ENCODE measurements around the gene AGBL1. TPM values are rescaled to one million over a fixed set of nuclear protein-coding genes. Genes with fewer than 3 reads are reported as not detected.

The AGBL1 gene
- polyA plus RNA-seq, 2 of the 4 experiments (the other 2 are of a cell fraction): not detected

DNA sequence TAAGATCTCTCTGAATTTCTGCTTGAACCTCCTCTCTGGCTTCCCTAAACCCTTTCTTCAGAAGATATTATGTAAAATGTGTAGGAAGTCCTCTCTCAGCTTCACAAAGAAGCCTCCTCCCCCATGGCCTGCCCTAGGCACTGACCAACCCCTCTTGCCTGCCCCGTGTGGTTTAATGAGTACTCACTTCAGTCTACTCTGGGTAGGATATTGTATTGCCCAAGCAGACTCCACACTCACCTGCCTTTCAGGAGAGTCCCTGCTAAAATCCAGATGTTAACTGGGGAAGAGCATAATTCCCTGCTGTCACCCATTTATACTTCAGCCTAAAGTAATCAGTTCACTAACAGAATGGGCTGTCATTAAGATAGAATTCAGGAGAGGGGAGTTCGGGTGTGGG lies 2.6 kb upstream of the AGBL1 start (continued):
- TF ChIP-seq, protein P1, sequence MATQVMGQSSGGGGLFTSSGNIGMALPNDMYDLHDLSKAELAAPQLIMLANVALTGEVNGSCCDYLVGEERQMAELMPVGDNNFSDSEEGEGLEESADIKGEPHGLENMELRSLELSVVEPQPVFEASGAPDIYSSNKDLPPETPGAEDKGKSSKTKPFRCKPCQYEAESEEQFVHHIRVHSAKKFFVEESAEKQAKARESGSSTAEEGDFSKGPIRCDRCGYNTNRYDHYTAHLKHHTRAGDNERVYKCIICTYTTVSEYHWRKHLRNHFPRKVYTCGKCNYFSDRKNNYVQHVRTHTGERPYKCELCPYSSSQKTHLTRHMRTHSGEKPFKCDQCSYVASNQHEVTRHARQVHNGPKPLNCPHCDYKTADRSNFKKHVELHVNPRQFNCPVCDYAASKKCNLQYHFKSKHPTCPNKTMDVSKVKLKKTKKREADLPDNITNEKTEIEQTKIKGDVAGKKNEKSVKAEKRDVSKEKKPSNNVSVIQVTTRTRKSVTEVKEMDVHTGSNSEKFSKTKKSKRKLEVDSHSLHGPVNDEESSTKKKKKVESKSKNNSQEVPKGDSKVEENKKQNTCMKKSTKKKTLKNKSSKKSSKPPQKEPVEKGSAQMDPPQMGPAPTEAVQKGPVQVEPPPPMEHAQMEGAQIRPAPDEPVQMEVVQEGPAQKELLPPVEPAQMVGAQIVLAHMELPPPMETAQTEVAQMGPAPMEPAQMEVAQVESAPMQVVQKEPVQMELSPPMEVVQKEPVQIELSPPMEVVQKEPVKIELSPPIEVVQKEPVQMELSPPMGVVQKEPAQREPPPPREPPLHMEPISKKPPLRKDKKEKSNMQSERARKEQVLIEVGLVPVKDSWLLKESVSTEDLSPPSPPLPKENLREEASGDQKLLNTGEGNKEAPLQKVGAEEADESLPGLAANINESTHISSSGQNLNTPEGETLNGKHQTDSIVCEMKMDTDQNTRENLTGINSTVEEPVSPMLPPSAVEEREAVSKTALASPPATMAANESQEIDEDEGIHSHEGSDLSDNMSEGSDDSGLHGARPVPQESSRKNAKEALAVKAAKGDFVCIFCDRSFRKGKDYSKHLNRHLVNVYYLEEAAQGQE (IDR thresholded peaks at IDR 0.05): no peak
- TF ChIP-seq NPAS2 (CRISPR knock-in tag; IDR thresholded peaks at IDR 0.05; ENCODE audit: borderline replicate concordance) (no peak), HOXB13 (CRISPR knock-in tag; IDR thresholded peaks at IDR 0.05; ENCODE audit: low read depth) (no peak)

DNA sequence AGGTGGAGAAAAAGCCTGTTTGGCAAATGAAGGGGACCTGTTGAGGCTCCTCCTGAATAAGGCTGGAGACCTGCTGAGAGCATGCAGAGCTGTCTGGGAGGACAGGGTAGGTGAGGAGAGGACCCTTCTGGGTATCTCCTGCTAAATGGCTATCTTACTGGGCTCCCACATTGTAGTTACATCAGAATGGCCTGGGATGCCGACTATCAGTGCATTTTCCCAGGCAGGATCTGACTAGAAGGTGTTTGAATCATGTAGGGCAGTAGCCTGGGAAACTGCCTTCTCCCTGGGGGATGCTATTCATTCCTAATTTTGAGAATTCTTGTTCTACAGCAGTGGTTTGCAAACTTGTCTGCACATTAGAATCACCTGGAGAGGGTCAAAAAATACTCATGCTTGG lies 631 bp downstream of the AGBL1 start:
- WGBS (ENCODE audit: missing lambda C conversion rate): 5% methylated on average over 1 of the region's 1 CpG
- Histone ChIP-seq H3K4me3 (no peak overlapping the region), H3K4me2 (no peak overlapping the region), H3K9me3 (no peaks in the 10 kb centered on the region), H3K27ac (no peak overlapping the region), H3K4me1 (no peaks in the 10 kb centered on the region)
- ChIA-PET POLR2A (no interaction called here), CTCF (interaction anchor here (0.8 kb wide), 1 partner anchor 215 kb away, joined by 3 read pairs; no protein-coding TSS in a partner anchor)
- FAIRE-seq (no peak), DNase-seq (ENCODE audit: low read depth in 1 of 2, low spot score in 1 of 2) (no peak), ATAC-seq (no peak)
- TF ChIP-seq, protein P2, sequence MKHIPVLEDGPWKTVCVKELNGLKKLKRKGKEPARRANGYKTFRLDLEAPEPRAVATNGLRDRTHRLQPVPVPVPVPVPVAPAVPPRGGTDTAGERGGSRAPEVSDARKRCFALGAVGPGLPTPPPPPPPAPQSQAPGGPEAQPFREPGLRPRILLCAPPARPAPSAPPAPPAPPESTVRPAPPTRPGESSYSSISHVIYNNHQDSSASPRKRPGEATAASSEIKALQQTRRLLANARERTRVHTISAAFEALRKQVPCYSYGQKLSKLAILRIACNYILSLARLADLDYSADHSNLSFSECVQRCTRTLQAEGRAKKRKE (CRISPR knock-in tag; IDR thresholded peaks at IDR 0.05; ENCODE audit: low read depth): no peak
- TF ChIP-seq RARB (CRISPR knock-in tag; IDR thresholded peaks at IDR 0.05) (no peak), RFX5 (IDR thresholded peaks at IDR 0.05) (no peak), ESRRA (IDR thresholded peaks at IDR 0.05; ENCODE audit: borderline replicate concordance, low read length) (no peak), TFCP2L1 (CRISPR knock-in tag; IDR thresholded peaks at IDR 0.05) (no peak), FOSB (CRISPR knock-in tag; IDR thresholded peaks at IDR 0.05) (no peak), NFE2L2 (conservative IDR thresholded peaks at IDR 0.05; ENCODE audit: low read length) (no peak), HOXB5 (CRISPR knock-in tag; IDR thresholded peaks at IDR 0.05) (no peak), CBX8 (IDR thresholded peaks at IDR 0.05) (no peak), CBX2 (IDR thresholded peaks at IDR 0.05; ENCODE audit: borderline replicate concordance, low read depth) (no peak), NPAS2 (CRISPR knock-in tag; IDR thresholded peaks at IDR 0.05; ENCODE audit: borderline replicate concordance) (no peak), TP53 (CRISPR knock-in tag; IDR thresholded peaks at IDR 0.05) (no peak), PHF8 (IDR thresholded peaks at IDR 0.05; ENCODE audit: borderline replicate concordance, low read depth) (no peak), HOXA7 (CRISPR knock-in tag; IDR thresholded peaks at IDR 0.05) (no peak), RAD21 (conservative IDR thresholded peaks at IDR 0.05 in 1 of 2, IDR thresholded peaks at IDR 0.05 in 1 of 2) (no peak), ZFP36 (IDR thresholded peaks at IDR 0.05; ENCODE audit: borderline replicate concordance, partially characterized antibody) (no peak), JUNB (IDR thresholded peaks at IDR 0.05) (no peak), MAZ (IDR thresholded peaks at IDR 0.05; ENCODE audit: borderline replicate concordance, low read depth, low read length) (no peak)
- TF ChIP-seq, protein P3, sequence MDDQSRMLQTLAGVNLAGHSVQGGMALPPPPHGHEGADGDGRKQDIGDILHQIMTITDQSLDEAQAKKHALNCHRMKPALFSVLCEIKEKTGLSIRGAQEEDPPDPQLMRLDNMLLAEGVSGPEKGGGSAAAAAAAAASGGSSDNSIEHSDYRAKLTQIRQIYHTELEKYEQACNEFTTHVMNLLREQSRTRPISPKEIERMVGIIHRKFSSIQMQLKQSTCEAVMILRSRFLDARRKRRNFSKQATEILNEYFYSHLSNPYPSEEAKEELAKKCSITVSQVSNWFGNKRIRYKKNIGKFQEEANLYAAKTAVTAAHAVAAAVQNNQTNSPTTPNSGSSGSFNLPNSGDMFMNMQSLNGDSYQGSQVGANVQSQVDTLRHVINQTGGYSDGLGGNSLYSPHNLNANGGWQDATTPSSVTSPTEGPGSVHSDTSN (IDR thresholded peaks at IDR 0.05): no peak
- TF ChIP-seq, protein P4, sequence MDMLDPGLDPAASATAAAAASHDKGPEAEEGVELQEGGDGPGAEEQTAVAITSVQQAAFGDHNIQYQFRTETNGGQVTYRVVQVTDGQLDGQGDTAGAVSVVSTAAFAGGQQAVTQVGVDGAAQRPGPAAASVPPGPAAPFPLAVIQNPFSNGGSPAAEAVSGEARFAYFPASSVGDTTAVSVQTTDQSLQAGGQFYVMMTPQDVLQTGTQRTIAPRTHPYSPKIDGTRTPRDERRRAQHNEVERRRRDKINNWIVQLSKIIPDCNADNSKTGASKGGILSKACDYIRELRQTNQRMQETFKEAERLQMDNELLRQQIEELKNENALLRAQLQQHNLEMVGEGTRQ (IDR thresholded peaks at IDR 0.05): no peak

Measured in A549 (cell line).